K562 (cell line): ENCODE measurements around the gene EVI5. TPM values are rescaled to one million over a fixed set of nuclear protein-coding genes. Genes with fewer than 3 reads are reported as not detected.

Source experiments
- CBFB ChIP-seq: sonication (generic); formaldehyde crosslinking; IDR thresholded peaks from 2 replicates; pipeline ENCODE4 v1.4.0; 2020; ENCODE audit warnings: mild to moderate bottlenecking, missing genetic modification reagents
- JUND ChIP-seq, 2 experiments: IDR thresholded peaks; 2 replicates in 1 of 2; 3 replicates in 1 of 2; pipeline ENCODE4 v1.6.1; 2011; ENCODE audit warnings: borderline replicate concordance in 2 of 2, low read depth in 2 of 2, low read length in 2 of 2, improper control_type of control experiment in 1 of 2, missing biosample characterization in 1 of 2, missing genetic modification characterization in 1 of 2, missing genetic modification reagents in 1 of 2
- MXD1 ChIP-seq: fragments of 250-450 bp; sonication (Bioruptor Pico); IDR thresholded peaks from 2 replicates; pipeline ENCODE4 v1.8.0; 2021; ENCODE audit warnings: borderline replicate concordance, mild to moderate bottlenecking, moderate library complexity; ENCODE audit not compliant: poor library complexity, severe bottlenecking
- POU5F1 ChIP-seq: fragments of 150-350 bp; IDR thresholded peaks from 2 replicates; pipeline ENCODE4 v1.6.1; 2014; ENCODE audit warnings: borderline replicate concordance, low read length, low read depth, mild to moderate bottlenecking; ENCODE audit not compliant: partially characterized antibody
- SIX5 ChIP-seq, 2 experiments: IDR thresholded peaks; 2 replicates each; pipeline ENCODE4 v1.6.1; 2011; ENCODE audit warnings: low read length in 2 of 2, borderline replicate concordance in 1 of 2, low read depth in 1 of 2, mild to moderate bottlenecking in 1 of 2, moderate library complexity in 1 of 2; ENCODE audit not compliant: insufficient read depth in 1 of 2
- SRF ChIP-seq, 2 experiments: fragments of 250-450, 450-650 bp in 1 of 2; sonication (Bioruptor Pico) in 1 of 2; sonication (generic) in 1 of 2; formaldehyde crosslinking; IDR thresholded peaks; 2 replicates each; pipeline versions ENCODE4 v1.5.0 to v1.5.1; 2020 to 2022; ENCODE audit warnings: mild to moderate bottlenecking in 1 of 2, missing genetic modification reagents in 1 of 2
- ZNF318 ChIP-seq, 2 experiments: fragments of 450-650 bp; IDR thresholded peaks; 2 replicates each; pipeline ENCODE4 v1.6.1; 2016; ENCODE audit warnings: mild to moderate bottlenecking in 2 of 2, borderline replicate concordance in 1 of 2, low read depth in 1 of 2, moderate library complexity in 1 of 2
- polyA plus RNA-seq, 8 experiments: library from polyadenylated mRNA; depleted of rRNA in 4 of 8; stranded (reverse) in 5 of 8; unstranded in 3 of 8; fragments of >200 nt; fragmentation: Nextera tagmentation in 2 of 8; fragmentation: Illumina TruSeq in 1 of 8; extraction: Ambion mirVana in 2 of 8; extraction: Trizol in 1 of 8; gene quantifications; 2 replicates each; pipeline versions ENCODE4 v1.2.1 to v1.2.3, GENCODE V29; 2011 to 2014; ENCODE audit warnings: inconsistent platforms in 1 of 8, missing spikeins in 1 of 8
- total RNA-seq, 7 experiments: library from RNA; depleted of rRNA in 6 of 7; stranded (reverse); fragments of >200 nt in 6 of 7; fragmentation: Illumina TruSeq in 2 of 7; extraction: Trizol in 2 of 7; gene quantifications; 2 replicates each; pipeline versions ENCODE4 v1.2.1 to v1.2.3, GENCODE V29; 2011 to 2021; ENCODE audit warnings: low replicate concordance in 1 of 7
- TF ChIP-seq, protein P1 (sequence below), 2 experiments: fragments of 450-650 bp in 1 of 2; sonication (generic) in 1 of 2; formaldehyde crosslinking; conservative IDR thresholded peaks; 2 replicates each; pipeline versions ENCODE4 v1.4.0 to v1.8.1; 2020 to 2022; ENCODE audit warnings: mild to moderate bottlenecking in 1 of 2, missing genetic modification reagents in 1 of 2
- TF ChIP-seq, protein P2 (sequence below): sonication (generic); formaldehyde crosslinking; IDR thresholded peaks from 2 replicates; pipeline ENCODE4 v1.8.0; 2023; ENCODE audit warnings: missing genetic modification reagents, mild to moderate bottlenecking, borderline replicate concordance

The EVI5 gene
- total and polyA plus RNA-seq, 9 of the 15 experiments (the other 6 are each of a cell fraction or from before 2014, with no cell fraction given): 1.7 to 50.1 (median 13.7) TPM

DNA sequence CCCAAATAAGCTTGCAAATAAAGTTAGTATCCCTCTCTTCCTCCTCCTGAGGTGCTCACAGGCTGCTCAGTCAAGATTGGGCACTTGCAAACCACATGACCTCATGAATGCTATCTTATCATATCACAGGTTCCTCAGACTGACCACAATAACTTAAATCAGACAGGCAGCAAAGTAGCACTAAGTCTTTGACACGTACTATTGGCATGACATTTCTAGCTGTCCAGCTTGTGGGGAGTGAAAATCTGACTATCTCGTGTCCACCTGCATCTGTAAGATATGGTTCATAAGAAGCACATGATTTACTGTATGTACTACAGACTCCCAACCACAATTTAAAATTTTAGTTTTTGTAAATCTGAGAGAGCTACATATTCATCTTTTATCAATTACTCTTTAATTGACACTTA is 240.1 kb downstream of the EVI5 start (continued):
- TF ChIP-seq ZNF318 (IDR thresholded peaks at IDR 0.05; ENCODE audit: borderline replicate concordance in 1 of 2, low read depth in 1 of 2): peak; percentile 90 to 94
- no peak for TF ChIP-seq SRF (CRISPR knock-in tag; IDR thresholded peaks at IDR 0.05)
- peak; percentile 100 for TF ChIP-seq CBFB (CRISPR knock-in tag)
- no peak for TF ChIP-seq SIX5 (IDR thresholded peaks at IDR 0.05; ENCODE audit: borderline replicate concordance in 1 of 2, insufficient read depth in 1 of 2, low read depth in 1 of 2, low read length in 2 of 2)
- TF ChIP-seq, protein P1, sequence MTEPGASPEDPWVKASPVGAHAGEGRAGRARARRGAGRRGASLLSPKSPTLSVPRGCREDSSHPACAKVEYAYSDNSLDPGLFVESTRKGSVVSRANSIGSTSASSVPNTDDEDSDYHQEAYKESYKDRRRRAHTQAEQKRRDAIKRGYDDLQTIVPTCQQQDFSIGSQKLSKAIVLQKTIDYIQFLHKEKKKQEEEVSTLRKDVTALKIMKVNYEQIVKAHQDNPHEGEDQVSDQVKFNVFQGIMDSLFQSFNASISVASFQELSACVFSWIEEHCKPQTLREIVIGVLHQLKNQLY (CRISPR knock-in tag; conservative IDR thresholded peaks at IDR 0.05): no peak
- no peak for TF ChIP-seq MXD1 (CRISPR knock-in tag)
- TF ChIP-seq, protein P2, sequence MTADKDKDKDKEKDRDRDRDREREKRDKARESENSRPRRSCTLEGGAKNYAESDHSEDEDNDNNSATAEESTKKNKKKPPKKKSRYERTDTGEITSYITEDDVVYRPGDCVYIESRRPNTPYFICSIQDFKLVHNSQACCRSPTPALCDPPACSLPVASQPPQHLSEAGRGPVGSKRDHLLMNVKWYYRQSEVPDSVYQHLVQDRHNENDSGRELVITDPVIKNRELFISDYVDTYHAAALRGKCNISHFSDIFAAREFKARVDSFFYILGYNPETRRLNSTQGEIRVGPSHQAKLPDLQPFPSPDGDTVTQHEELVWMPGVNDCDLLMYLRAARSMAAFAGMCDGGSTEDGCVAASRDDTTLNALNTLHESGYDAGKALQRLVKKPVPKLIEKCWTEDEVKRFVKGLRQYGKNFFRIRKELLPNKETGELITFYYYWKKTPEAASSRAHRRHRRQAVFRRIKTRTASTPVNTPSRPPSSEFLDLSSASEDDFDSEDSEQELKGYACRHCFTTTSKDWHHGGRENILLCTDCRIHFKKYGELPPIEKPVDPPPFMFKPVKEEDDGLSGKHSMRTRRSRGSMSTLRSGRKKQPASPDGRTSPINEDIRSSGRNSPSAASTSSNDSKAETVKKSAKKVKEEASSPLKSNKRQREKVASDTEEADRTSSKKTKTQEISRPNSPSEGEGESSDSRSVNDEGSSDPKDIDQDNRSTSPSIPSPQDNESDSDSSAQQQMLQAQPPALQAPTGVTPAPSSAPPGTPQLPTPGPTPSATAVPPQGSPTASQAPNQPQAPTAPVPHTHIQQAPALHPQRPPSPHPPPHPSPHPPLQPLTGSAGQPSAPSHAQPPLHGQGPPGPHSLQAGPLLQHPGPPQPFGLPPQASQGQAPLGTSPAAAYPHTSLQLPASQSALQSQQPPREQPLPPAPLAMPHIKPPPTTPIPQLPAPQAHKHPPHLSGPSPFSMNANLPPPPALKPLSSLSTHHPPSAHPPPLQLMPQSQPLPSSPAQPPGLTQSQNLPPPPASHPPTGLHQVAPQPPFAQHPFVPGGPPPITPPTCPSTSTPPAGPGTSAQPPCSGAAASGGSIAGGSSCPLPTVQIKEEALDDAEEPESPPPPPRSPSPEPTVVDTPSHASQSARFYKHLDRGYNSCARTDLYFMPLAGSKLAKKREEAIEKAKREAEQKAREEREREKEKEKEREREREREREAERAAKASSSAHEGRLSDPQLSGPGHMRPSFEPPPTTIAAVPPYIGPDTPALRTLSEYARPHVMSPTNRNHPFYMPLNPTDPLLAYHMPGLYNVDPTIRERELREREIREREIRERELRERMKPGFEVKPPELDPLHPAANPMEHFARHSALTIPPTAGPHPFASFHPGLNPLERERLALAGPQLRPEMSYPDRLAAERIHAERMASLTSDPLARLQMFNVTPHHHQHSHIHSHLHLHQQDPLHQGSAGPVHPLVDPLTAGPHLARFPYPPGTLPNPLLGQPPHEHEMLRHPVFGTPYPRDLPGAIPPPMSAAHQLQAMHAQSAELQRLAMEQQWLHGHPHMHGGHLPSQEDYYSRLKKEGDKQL (CRISPR knock-in tag): peak; percentile 64; the same call in 1 of the 2 replicates
- TF ChIP-seq JUND (IDR thresholded peaks at IDR 0.05; ENCODE audit: borderline replicate concordance, low read depth, low read length): peak; percentile 94
- peak; percentile 95; the same call in 2 of the 3 replicates for TF ChIP-seq JUND (tag; IDR thresholded peaks at IDR 0.05; ENCODE audit: borderline replicate concordance, low read depth, low read length)
- TF ChIP-seq POU5F1: no peak
